Thyroid gland (tissue), 4 donors: ENCODE data around the gene TPSD1. TPM values are rescaled to one million over a fixed set of nuclear protein-coding genes. Genes with fewer than 3 reads are reported as not detected.

Experiments
- DNase-seq, 2 donors: peaks; one replicate each; pipeline ENCODE4 v3.0.0-alpha.2; 2019
- H3K27ac ChIP-seq, 3 donors: fragments of 200-600 bp; sonication (generic); 1 replicate in 2 of 3; 2 replicates in 1 of 3; pipeline ENCODE4 v1.5.1; 2016 to 2019; ENCODE audit warnings: mild to moderate bottlenecking in 1 of 3, moderate library complexity in 1 of 3
- H3K27me3 ChIP-seq: fragments of 200-600 bp; sonication (generic); one replicate; pipeline ENCODE4 v1.5.1; 2019
- H3K36me3 ChIP-seq, 2 donors: fragments of 200-600 bp; sonication (generic); one replicate each; pipeline ENCODE4 v1.5.1; 2016 to 2019
- H3K4me1 ChIP-seq, 2 donors: fragments of 200-600 bp; sonication (generic); one replicate each; pipeline ENCODE4 v1.5.1; 2017 to 2019
- H3K4me3 ChIP-seq, 3 donors: fragments of 200-600 bp; sonication (generic); replicated peaks in 1 of 3; 1 replicate in 2 of 3; 2 replicates in 1 of 3; pipeline ENCODE4 v1.5.1; 2016; ENCODE audit warnings: mild to moderate bottlenecking in 1 of 3
- H3K9me3 ChIP-seq: fragments of 200-600 bp; sonication (generic); one replicate; pipeline ENCODE4 v1.5.1; 2017
- POLR2A ChIP-seq, 2 donors: fragments of 450-650 bp; IDR thresholded peaks; one replicate each; pipeline ENCODE4 v1.6.1; 2017; ENCODE audit warnings: antibody characterized with exemption in 2 of 2, mild to moderate bottlenecking in 2 of 2, moderate library complexity in 1 of 2
- WGBS, 2 donors: methylation state at CpG; one replicate each; pipeline ENCODE4 v1.1.5; 2017; 5-methylcytosine and 5-hydroxymethylcytosine counted together
- intact Hi-C: fragments of 100-400 bp; cut with DNase I; formaldehyde crosslinking; loops from one replicate; pipeline ENCODE4 v1.15.1; 2023
- total RNA-seq, 4 donors: library from RNA; depleted of rRNA; stranded (reverse); fragments of >200 nt; gene quantifications; one replicate each; pipeline ENCODE4 v1.2.3, GENCODE V29; 2016
- TF ChIP-seq, protein P1 (sequence below), 6 experiments: fragments of 200-600 bp in 3 of 6; fragments of 450-650 bp in 3 of 6; sonication (generic) in 3 of 6; IDR thresholded peaks; one replicate each; pipeline ENCODE4 v1.5.1; 2016 to 2019; ENCODE audit warnings: antibody characterized with exemption in 6 of 6, mild to moderate bottlenecking in 2 of 6, inconsistent platforms in 1 of 6, moderate library complexity in 1 of 6

The TPSD1 gene
- total RNA-seq, 4 donors from 2014 or later: 0.33 TPM; not detected in 3

DNA sequence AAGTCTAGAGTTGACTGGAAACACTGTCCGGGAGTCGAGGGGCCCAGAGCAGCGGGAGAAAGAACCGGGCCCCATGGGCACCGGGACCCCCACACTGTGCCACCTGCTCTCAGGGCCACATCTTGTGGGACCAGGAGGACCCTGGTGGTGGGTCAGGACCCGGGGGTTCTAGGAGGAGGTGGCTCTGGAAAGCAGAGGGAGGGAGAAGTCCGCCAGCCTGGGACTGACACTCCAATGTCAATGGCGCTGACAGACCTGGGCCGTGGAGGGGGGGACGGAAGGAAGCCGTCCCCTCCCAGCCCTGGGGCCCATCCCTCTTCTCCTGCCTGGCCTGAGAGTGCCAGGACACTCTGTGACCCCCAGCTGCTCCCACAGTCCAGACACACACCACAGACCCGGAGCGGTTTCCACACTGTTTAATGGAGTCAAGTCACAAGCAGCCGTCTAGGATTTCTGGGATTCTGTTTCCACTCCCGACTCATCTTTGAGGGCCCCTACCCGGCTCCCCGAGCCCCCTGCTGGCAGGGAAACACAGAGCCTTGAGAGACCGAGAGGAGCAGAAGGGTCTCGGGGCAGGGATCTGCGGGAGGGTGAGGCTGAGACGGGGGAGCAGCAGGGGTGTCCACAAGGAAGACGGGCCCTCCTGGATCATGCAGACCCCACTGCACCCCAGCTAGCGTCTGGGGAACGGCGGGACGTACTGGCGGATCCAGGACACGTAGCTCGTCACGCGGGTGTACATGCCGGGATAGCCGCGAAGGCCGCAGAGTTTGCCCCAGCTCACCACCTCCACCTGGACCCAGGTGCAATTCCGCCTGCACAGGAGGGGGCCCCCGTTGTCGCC, 30.0 kb downstream of the TPSD1 start:
- no peaks in the 10 kb centered on the region for H3K9me3 ChIP-seq
- WGBS, 2 donors: 69 to 76% methylated on average over 29 to 37 of the region's 38 CpGs
- no peak for DNase-seq
- no peak overlapping the region for H3K4me3 ChIP-seq
- TF ChIP-seq, protein P1, sequence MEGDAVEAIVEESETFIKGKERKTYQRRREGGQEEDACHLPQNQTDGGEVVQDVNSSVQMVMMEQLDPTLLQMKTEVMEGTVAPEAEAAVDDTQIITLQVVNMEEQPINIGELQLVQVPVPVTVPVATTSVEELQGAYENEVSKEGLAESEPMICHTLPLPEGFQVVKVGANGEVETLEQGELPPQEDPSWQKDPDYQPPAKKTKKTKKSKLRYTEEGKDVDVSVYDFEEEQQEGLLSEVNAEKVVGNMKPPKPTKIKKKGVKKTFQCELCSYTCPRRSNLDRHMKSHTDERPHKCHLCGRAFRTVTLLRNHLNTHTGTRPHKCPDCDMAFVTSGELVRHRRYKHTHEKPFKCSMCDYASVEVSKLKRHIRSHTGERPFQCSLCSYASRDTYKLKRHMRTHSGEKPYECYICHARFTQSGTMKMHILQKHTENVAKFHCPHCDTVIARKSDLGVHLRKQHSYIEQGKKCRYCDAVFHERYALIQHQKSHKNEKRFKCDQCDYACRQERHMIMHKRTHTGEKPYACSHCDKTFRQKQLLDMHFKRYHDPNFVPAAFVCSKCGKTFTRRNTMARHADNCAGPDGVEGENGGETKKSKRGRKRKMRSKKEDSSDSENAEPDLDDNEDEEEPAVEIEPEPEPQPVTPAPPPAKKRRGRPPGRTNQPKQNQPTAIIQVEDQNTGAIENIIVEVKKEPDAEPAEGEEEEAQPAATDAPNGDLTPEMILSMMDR (IDR thresholded peaks at IDR 0.05): no peak
- TF ChIP-seq POLR2A (IDR thresholded peaks at IDR 0.05): no peak
- H3K27me3 ChIP-seq: no peaks in the 10 kb centered on the region
- intact Hi-C loops: no loop called here
- H3K4me1 ChIP-seq: no peaks in the 10 kb centered on the region
- H3K36me3 ChIP-seq: no peaks in the 10 kb centered on the region
- H3K27ac ChIP-seq: no peak overlapping the region

DNA sequence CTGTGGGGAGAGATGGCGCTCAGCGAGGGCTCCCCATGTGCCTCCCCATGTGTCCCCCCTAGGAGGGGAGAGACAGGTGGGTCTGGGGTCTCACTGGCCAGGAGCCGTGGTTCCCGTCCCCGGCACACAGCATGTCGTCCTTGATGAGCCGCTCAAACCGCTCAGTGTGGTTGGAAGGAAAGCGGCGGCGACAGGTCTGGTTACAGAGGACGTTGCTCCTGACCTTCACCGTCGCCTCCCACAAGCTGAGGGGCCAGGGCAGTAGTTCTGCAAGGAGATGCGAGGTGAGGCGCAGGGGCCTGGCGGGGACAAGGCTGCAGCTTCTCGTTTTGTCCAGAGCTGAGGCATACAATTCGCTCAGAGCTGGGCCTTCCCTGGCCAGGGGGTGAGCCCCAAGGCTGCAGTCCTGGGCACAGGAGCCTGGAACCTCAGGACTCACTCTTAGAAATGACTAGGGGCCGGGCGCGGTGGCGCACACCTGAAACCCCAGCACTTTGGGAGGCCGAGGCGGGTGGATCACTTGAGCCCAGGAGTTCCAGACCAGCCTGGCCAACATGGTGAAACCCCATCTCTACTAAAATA, 30.7 kb downstream of the TPSD1 start:
- Histone ChIP-seq H3K9me3 (no peaks in the 10 kb centered on the region), H3K4me1 (no peaks in the 10 kb centered on the region), H3K4me3 (no peak overlapping the region), H3K27ac (no peak overlapping the region), H3K36me3 (no peaks in the 10 kb centered on the region), H3K27me3 (no peaks in the 10 kb centered on the region)
- DNase-seq: no peak
- TF ChIP-seq, protein P1 (IDR thresholded peaks at IDR 0.05): no peak
- TF ChIP-seq POLR2A (IDR thresholded peaks at IDR 0.05): no peak
- 86 to 94% methylated on average over 7 to 25 of the region's 25 CpGs for WGBS, 2 donors
- intact Hi-C loops: no loop called here

DNA sequence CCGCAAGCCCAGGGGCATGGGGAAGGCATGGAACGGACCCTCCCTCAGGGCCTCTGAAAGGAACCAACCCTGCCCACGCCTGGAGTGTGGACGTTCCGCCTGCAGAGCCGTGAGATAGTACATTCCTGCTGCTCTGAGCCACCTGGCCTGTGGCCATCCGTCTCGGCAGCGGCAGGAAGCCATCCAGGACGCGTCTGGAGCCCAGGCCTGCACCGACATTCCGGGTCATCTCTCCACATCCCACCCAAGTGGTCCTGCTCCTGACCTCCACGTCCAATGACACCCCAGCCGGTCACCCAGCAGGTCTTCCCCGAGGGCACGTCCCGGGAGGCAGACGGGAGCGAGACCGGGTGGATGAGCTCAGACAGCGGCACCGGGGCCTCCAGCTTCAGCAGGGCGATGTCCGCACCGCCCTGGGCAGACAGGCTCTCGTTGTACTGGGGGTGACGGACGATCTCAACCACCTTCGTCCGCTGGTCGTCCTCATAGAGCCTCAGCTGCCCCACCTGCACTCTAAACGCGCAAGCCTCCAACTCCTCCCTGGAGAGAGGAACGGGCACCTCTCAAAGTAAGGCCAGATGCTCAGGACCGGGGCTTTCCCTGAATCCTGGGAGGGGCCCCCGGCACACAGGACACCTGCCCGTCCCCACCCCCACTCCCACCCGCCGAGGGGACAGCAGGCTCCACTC, 32.3 kb downstream of the TPSD1 start:
- Histone ChIP-seq H3K27ac (no peak overlapping the region), H3K4me3 (no peak overlapping the region), H3K27me3 (no peaks in the 10 kb centered on the region), H3K36me3 (no peaks in the 10 kb centered on the region), H3K4me1 (no peaks in the 10 kb centered on the region), H3K9me3 (no peaks in the 10 kb centered on the region)
- 47 to 68% methylated on average over 16 to 19 of the region's 40 CpGs for WGBS, 2 donors
- DNase-seq: peak in 1 of 2 donors; percentile 16
- TF ChIP-seq POLR2A (IDR thresholded peaks at IDR 0.05): no peak
- TF ChIP-seq, protein P1 (IDR thresholded peaks at IDR 0.05): no peak
- intact Hi-C loops: no loop called here

DNA sequence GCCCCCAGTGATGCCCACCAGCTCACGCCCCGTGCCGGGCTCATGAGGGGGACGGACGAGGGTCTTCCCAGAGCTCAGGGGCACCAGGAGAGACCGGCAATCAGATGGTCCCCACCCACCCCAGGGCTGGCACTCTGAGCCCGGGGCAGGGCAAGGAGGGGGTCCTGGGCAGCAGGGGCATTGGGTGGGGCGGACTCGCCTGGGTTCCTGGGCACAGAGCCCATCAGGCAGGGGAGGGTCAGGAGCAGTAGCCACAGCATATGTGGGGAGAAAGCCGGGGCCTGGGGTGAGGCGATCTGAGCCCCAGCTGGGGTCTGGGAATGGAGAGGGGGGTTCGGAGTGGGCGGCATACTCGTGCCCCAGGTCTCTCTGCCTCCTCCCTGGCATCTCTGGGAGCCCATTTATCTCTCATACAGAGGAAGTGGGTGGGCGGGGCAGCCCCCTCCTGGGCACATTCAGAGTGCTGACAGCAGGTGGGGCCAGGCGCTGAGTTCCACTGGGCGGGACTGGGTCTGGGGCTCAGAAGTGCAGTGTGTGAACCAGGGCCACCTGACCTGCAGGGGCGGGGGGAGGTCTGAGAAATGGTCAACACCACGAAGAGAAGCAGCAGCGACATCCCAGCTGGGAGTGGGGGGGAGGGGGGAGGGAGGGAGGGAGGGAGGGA, 33.1 kb downstream of the TPSD1 start:
- intact Hi-C loops: no loop called here
- TF ChIP-seq POLR2A (IDR thresholded peaks at IDR 0.05): no peak
- TF ChIP-seq, protein P1 (IDR thresholded peaks at IDR 0.05): no peak
- H3K27me3 ChIP-seq: no peaks in the 10 kb centered on the region
- WGBS, 2 donors: 38 to 53% methylated on average over 8 to 15 of the region's 20 CpGs
- no peak for DNase-seq
- H3K27ac ChIP-seq: no peak overlapping the region
- no peak overlapping the region for H3K4me3 ChIP-seq
- H3K4me1 ChIP-seq: no peaks in the 10 kb centered on the region
- no peaks in the 10 kb centered on the region for H3K9me3 ChIP-seq
- no peaks in the 10 kb centered on the region for H3K36me3 ChIP-seq
